ENCODE data around the gene KAT2B.

DNA sequence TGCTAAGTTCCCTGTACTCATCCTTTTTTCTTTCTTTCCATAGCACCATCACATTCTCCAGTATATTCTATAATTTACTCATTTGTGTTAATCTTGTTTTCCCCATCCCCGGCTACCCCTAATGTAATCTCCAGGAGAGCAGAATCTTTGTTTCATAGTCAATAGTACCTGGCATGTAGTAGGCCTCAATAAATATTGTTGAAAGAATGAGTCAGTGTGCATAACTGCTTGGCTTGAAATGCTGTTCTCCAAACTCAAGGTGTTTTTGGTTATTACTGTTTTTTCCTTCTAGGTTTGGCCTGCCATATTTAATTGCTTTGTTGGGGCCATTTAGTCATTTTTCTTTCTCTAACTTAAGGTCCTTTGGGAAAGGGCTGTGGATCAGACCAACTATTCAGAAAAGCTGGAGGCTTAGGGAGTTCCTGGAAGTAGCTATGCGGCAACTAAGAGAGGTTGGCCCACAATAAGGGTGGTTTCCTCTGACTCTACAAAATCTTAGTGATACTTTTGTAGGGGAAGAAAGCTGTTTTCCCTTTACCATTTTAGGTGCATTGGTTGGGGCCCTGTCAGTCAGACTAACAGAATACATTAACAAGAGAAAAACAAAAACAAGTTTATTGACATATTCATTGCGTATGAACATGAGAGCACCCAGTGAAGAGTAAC, 28.4 kb downstream of the KAT2B start:
- TF ChIP-seq, protein P1, sequence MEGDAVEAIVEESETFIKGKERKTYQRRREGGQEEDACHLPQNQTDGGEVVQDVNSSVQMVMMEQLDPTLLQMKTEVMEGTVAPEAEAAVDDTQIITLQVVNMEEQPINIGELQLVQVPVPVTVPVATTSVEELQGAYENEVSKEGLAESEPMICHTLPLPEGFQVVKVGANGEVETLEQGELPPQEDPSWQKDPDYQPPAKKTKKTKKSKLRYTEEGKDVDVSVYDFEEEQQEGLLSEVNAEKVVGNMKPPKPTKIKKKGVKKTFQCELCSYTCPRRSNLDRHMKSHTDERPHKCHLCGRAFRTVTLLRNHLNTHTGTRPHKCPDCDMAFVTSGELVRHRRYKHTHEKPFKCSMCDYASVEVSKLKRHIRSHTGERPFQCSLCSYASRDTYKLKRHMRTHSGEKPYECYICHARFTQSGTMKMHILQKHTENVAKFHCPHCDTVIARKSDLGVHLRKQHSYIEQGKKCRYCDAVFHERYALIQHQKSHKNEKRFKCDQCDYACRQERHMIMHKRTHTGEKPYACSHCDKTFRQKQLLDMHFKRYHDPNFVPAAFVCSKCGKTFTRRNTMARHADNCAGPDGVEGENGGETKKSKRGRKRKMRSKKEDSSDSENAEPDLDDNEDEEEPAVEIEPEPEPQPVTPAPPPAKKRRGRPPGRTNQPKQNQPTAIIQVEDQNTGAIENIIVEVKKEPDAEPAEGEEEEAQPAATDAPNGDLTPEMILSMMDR (IDR thresholded peaks at IDR 0.05; ENCODE audit: low read depth, low read length, missing input control): no peak
- TF ChIP-seq TAF1 (conservative IDR thresholded peaks at IDR 0.05) (no peak), RAD21 (IDR thresholded peaks at IDR 0.05) (no peak), GABPA (IDR thresholded peaks at IDR 0.05 in 1 of 2, conservative IDR thresholded peaks at IDR 0.05 in 1 of 2) (no peak), FOXA2 (IDR thresholded peaks at IDR 0.05) (no peak), HNF4G (IDR thresholded peaks at IDR 0.05) (no peak), SP1 (IDR thresholded peaks at IDR 0.05) (no peak)
- TF ChIP-seq, protein P2, sequence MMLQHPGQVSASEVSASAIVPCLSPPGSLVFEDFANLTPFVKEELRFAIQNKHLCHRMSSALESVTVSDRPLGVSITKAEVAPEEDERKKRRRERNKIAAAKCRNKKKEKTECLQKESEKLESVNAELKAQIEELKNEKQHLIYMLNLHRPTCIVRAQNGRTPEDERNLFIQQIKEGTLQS (IDR thresholded peaks at IDR 0.05): no peak
- TF ChIP-seq, protein P3, sequence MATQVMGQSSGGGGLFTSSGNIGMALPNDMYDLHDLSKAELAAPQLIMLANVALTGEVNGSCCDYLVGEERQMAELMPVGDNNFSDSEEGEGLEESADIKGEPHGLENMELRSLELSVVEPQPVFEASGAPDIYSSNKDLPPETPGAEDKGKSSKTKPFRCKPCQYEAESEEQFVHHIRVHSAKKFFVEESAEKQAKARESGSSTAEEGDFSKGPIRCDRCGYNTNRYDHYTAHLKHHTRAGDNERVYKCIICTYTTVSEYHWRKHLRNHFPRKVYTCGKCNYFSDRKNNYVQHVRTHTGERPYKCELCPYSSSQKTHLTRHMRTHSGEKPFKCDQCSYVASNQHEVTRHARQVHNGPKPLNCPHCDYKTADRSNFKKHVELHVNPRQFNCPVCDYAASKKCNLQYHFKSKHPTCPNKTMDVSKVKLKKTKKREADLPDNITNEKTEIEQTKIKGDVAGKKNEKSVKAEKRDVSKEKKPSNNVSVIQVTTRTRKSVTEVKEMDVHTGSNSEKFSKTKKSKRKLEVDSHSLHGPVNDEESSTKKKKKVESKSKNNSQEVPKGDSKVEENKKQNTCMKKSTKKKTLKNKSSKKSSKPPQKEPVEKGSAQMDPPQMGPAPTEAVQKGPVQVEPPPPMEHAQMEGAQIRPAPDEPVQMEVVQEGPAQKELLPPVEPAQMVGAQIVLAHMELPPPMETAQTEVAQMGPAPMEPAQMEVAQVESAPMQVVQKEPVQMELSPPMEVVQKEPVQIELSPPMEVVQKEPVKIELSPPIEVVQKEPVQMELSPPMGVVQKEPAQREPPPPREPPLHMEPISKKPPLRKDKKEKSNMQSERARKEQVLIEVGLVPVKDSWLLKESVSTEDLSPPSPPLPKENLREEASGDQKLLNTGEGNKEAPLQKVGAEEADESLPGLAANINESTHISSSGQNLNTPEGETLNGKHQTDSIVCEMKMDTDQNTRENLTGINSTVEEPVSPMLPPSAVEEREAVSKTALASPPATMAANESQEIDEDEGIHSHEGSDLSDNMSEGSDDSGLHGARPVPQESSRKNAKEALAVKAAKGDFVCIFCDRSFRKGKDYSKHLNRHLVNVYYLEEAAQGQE (IDR thresholded peaks at IDR 0.05): no peak
